OCI-LY7 (cell line): ENCODE measurements around the gene TEDC1. TPM values are rescaled to one million over a fixed set of nuclear protein-coding genes. Genes with fewer than 3 reads are reported as not detected.

Experiments used
- BruUV-seq: library from RNA; stranded (reverse); fragments of 400-500 nt; replicated peaks from 2 replicates; lab custom pipeline; 2021; lab: Mats Ljungman, UMichigan
- CTCF ChIA-PET: fragments of 300-600 bp; sonication (Branson Sonifier 250); formaldehyde crosslinking; loops from one replicate; lab custom pipeline; 2022; ENCODE audit warnings: antibody characterized with exemption; ENCODE audit not compliant: unreplicated experiment; lab: Charles Lee
- POLR2A ChIA-PET: fragments of 300-600 bp; sonication (Branson Sonifier 250); formaldehyde crosslinking; loops from one replicate; lab custom pipeline; 2022; ENCODE audit warnings: antibody characterized with exemption; lab: Charles Lee
- DNase-seq: peaks from one replicate; pipeline ENCODE4 v3.0.0-alpha.2; 2015; ENCODE audit warnings: low spot score
- H2AFZ ChIP-seq: fragments of 200-600 bp; sonication (generic), shearing (Covaris generic); 2 replicates; pipeline ENCODE4 v1.6.1; 2014; ENCODE audit warnings: mild to moderate bottlenecking, antibody characterized with exemption, low read length, moderate library complexity
- H3K27ac ChIP-seq: fragments of 200-600 bp; sonication (generic); 2 replicates; pipeline ENCODE4 v1.5.1; 2014; ENCODE audit warnings: mixed run types, low read depth, mild to moderate bottlenecking, moderate library complexity, low read length, inconsistent platforms; ENCODE audit not compliant: poor library complexity, severe bottlenecking
- H3K36me3 ChIP-seq: fragments of 200-600 bp; sonication (generic); 2 replicates; pipeline ENCODE4 v1.6.1; 2014; ENCODE audit warnings: mild to moderate bottlenecking, antibody characterized with exemption, low read length, moderate library complexity, mixed read lengths; ENCODE audit not compliant: insufficient read depth
- H3K4me1 ChIP-seq: fragments of 200-600 bp; sonication (generic); 2 replicates; pipeline ENCODE4 v1.5.1; 2014; ENCODE audit warnings: mild to moderate bottlenecking, low read length; ENCODE audit not compliant: insufficient read depth, poor library complexity, severe bottlenecking
- H3K4me2 ChIP-seq: fragments of 200-600 bp; sonication (generic); 2 replicates; pipeline ENCODE4 v1.6.1; 2014; ENCODE audit warnings: mild to moderate bottlenecking, low read length
- H3K4me3 ChIP-seq: fragments of 200-600 bp; sonication (generic); 2 replicates; pipeline ENCODE4 v1.5.1; 2014; ENCODE audit warnings: mild to moderate bottlenecking, low read depth, low read length; ENCODE audit not compliant: poor library complexity, severe bottlenecking
- H3K79me2 ChIP-seq: fragments of 200-600 bp; sonication (generic); 2 replicates; pipeline ENCODE4 v1.6.1; 2016; ENCODE audit warnings: low read depth, mild to moderate bottlenecking, low read length, moderate library complexity, mixed read lengths; ENCODE audit not compliant: insufficient read depth
- H3K9me2 ChIP-seq: fragments of 200-600 bp; sonication (generic); 2 replicates; pipeline ENCODE4 v1.6.1; 2016; ENCODE audit warnings: mild to moderate bottlenecking, low read length, mixed read lengths; ENCODE audit not compliant: insufficient read depth
- H3K9me3 ChIP-seq: fragments of 200-600 bp; sonication (generic); 2 replicates; pipeline ENCODE4 v1.6.1; 2014; ENCODE audit warnings: mild to moderate bottlenecking, mixed run types, low read length, mixed read lengths
- H4K20me1 ChIP-seq: fragments of 200-600 bp; sonication (generic); 2 replicates; pipeline ENCODE4 v1.6.1; 2014; ENCODE audit warnings: mild to moderate bottlenecking, antibody characterized with exemption, low read length, moderate library complexity, mixed read lengths; ENCODE audit not compliant: insufficient read depth
- EZH2phosphoT487 ChIP-seq: fragments of 200-600 bp; sonication (generic); IDR thresholded peaks from 2 replicates; pipeline ENCODE4 v1.6.1; 2018; ENCODE audit warnings: low read depth, borderline replicate concordance, mild to moderate bottlenecking, mixed run types, antibody characterized with exemption, low read length, moderate library complexity, mixed read lengths
- intact Hi-C: fragments of 100-400 bp; cut with micrococcal nuclease; formaldehyde crosslinking; loops from one replicate; pipeline ENCODE4 v1.10.0; 2022; ENCODE audit not compliant: unreplicated experiment
- total RNA-seq, 2 experiments: library from RNA; depleted of rRNA in 1 of 2; stranded (reverse); fragments of >200 nt in 1 of 2; shearing (Covaris generic) in 1 of 2; gene quantifications; 2 replicates each; pipeline ENCODE4 v1.2.3, GENCODE V29; 2014 to 2022
- TF ChIP-seq, protein P1 (sequence below): fragments of 200-600 bp; sonication (generic); conservative IDR thresholded peaks from 2 replicates; pipeline ENCODE4 v1.5.1; 2014; ENCODE audit warnings: mild to moderate bottlenecking, antibody characterized with exemption, low read length, moderate library complexity, mixed read lengths

The TEDC1 gene
- total RNA-seq, 2 experiments from 2014 or later: 53.2 to 55.8 TPM

DNA sequence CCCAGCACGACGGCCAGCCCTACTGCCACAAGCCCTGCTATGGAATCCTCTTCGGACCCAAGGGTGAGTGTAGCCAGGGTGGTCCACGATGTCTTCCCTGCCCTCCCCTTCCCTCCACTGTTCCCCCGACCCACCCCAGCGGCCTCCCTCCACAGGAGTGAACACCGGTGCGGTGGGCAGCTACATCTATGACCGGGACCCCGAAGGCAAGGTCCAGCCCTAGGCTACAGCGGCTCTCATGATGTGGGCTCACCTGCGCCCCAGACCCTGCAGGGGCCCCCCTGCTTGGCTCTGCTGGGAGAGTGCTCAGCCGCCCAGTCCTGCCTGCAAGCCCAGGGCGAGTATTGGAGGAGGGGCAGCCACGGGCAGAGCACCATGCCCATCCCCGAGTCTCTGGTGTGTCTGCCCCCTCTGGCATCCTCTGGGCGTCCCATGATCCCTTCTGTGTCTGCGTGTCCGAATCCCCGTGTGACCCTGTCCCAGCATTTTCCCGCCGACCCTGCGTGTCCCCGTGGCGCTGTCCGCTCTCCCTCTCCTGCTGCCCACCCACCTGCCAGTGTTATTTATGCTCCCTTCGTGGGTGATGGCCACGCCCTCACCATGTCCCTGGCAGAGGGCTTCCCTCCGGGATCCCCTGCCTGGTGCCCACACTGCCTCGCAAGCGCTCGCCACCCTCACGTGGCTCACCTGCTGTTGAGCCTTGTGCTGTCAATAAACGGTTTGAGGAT lies 11.5 kb upstream of the TEDC1 start:
- no peaks in the 10 kb centered on the region for H3K79me2 ChIP-seq
- TF ChIP-seq, protein P1, sequence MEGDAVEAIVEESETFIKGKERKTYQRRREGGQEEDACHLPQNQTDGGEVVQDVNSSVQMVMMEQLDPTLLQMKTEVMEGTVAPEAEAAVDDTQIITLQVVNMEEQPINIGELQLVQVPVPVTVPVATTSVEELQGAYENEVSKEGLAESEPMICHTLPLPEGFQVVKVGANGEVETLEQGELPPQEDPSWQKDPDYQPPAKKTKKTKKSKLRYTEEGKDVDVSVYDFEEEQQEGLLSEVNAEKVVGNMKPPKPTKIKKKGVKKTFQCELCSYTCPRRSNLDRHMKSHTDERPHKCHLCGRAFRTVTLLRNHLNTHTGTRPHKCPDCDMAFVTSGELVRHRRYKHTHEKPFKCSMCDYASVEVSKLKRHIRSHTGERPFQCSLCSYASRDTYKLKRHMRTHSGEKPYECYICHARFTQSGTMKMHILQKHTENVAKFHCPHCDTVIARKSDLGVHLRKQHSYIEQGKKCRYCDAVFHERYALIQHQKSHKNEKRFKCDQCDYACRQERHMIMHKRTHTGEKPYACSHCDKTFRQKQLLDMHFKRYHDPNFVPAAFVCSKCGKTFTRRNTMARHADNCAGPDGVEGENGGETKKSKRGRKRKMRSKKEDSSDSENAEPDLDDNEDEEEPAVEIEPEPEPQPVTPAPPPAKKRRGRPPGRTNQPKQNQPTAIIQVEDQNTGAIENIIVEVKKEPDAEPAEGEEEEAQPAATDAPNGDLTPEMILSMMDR: no peak
- TF ChIP-seq EZH2phosphoT487: no peak
- H3K4me2 ChIP-seq: no peak overlapping the region
- H3K36me3 ChIP-seq: no peaks in the 10 kb centered on the region
- ChIA-PET POLR2A (no interaction called here), CTCF (no interaction called here)
- peaks cover 15% of the 10 kb centered on the region for H3K4me1 ChIP-seq
- H3K9me3 ChIP-seq: no peaks in the 10 kb centered on the region
- H3K9me2 ChIP-seq: no peaks in the 10 kb centered on the region
- no peak overlapping the region for H3K27ac ChIP-seq
- intact Hi-C loops: loop anchor here (2.0 kb wide), 1 partner anchor 109 kb away; no protein-coding TSS in a partner anchor
- no peak overlapping the region for H2AFZ ChIP-seq
- no peaks in the 10 kb centered on the region for H4K20me1 ChIP-seq
- DNase-seq: no peak
- BruUV-seq: no TSS peak
- no peak overlapping the region for H3K4me3 ChIP-seq

DNA sequence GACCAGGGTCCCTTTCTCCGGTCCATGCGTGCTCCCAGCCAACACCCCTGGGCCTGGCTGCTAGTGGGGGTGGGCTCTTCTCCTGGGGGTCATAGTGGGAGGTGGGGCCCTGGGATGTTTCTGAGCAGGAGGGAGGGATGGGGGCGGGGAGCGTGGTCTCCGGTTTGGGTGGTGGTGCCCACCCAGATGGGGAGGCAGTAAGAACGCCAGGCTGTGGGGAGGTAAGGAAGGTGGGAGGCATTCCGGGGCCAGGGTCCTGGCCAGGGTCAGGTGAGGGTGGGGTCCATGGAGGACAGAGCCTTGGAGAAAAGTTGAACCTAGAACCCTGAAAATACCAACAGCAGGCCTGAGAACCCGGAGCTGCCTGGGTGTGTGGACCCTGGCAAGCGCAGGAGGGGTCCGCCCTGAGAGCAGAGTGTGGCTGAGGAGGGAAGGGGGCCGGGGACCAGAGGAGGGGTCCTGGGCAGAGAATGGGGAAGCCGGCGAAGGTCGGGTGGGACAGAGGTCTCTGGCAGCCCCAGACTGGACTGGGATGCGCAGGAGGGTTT lies 10.8 kb upstream of the TEDC1 start:
- no TSS peak for BruUV-seq
- no peak overlapping the region for H2AFZ ChIP-seq
- intact Hi-C loops: loop anchor here (2.0 kb wide), 1 partner anchor 109 kb away; no protein-coding TSS in a partner anchor
- H3K9me2 ChIP-seq: no peaks in the 10 kb centered on the region
- H4K20me1 ChIP-seq: no peaks in the 10 kb centered on the region
- no peaks in the 10 kb centered on the region for H3K79me2 ChIP-seq
- no peak overlapping the region for H3K4me3 ChIP-seq
- H3K36me3 ChIP-seq: no peaks in the 10 kb centered on the region
- CTCF ChIA-PET: interaction anchor here (0.5 to 1.4 kb wide), 4 partner anchors 10 to 301 kb away, joined by 3 to 6 read pairs (median 4); partner anchors contain the start of gene TEDC1
- no peak for DNase-seq
- H3K4me2 ChIP-seq: 0 out of 2 replicates have a peak overlapping the region, but pooled peaks have one; percentile 70
- peaks cover 15% of the 10 kb centered on the region for H3K4me1 ChIP-seq
- H3K9me3 ChIP-seq: no peaks in the 10 kb centered on the region
- TF ChIP-seq, protein P1: no peak
- TF ChIP-seq EZH2phosphoT487: no peak
- H3K27ac ChIP-seq: no peak overlapping the region
- POLR2A ChIA-PET: interaction anchor here (0.5 kb wide), 1 partner anchor 52 kb away, joined by 3 read pairs; no protein-coding TSS in a partner anchor
